ENCODE data around the gene SPG21.

The SPG21 gene

GRCh38 chr15:64938192-64938591 lies 51.5 kb downstream of the SPG21 start:
- DNase-seq (ENCODE audit: low read depth in 3 of 3), result no peak

GRCh38 chr15:64934023-64934422 lies 55.7 kb downstream of the SPG21 start:
- no peak for DNase-seq (ENCODE audit: low read depth in 3 of 3)

GRCh38 chr15:64931381-64931780 lies 58.3 kb downstream of the SPG21 start:
- DNase-seq (ENCODE audit: low read depth in 3 of 3), result no peak

- no peak for DNase-seq (ENCODE audit: low read depth in 3 of 3)
Measured at GRCh38 chr15:64930778-64931371, 58.8 kb downstream of the SPG21 start.

DNA sequence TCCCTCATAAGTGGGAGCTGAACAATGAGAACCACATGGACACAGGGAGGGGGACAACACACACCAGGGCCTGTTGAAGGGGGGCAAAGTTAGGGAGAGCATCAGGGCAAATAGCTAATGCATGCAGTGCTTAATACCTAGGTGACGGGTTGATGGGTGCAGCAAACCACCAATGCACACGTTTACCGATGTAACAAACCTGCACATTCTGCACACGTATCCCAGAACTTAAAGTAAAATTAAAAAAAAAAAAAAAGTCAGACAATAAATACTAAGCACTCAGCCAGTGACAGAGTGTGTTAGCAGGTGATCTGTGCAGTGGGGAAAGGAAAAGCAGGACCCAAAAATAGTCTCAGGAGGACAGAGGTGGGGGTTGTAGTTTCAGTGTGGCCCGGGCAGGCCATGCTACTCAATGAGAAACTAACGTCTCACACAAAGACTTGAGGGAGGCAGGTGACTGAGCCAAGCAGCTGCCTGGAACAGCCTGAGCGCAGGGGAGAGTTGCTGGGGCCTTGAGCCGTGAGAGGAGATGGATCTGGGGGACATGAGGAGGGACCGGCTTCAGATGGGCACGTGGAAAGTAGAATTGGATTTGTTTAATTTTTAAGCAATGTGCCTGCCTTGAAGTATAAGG lies 59.6 kb downstream of the SPG21 start:
- DNase-seq (ENCODE audit: low read depth in 3 of 3), result no peak

DNA sequence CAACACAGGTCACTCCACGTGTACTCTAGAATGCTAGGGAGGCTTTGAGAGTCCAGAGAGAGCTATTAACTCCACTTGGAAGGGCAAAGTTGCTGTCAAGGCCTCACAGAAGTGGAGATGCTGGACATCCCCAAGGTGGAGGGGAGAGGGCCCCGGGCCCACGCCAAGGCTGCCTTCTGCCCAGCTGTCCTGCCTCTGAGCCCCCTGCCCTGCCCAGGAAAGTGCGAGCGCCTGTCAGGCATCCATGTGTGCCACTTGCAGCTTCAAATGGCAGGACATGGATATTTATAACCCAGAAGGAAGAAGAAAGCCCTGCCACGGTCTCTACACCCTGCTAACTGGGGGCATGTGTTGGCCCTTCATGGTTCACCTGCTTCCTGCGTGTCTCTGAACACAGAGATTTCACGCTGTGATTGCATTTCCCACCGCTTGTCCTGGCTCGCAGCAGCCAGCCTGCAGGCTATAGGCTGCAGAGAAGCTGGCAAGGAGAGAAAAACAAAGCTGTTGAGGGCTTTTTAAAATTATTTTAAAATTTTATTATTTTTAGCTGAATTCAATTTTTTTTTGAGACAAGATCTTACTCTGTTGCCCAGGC lies 61.0 kb downstream of the SPG21 start:
- DNase-seq (ENCODE audit: low read depth in 3 of 3), result no peak

- DNase-seq (ENCODE audit: low read depth in 3 of 3), result no peak
Measured at GRCh38 chr15:64926661-64927060, 63.1 kb downstream of the SPG21 start.

DNA sequence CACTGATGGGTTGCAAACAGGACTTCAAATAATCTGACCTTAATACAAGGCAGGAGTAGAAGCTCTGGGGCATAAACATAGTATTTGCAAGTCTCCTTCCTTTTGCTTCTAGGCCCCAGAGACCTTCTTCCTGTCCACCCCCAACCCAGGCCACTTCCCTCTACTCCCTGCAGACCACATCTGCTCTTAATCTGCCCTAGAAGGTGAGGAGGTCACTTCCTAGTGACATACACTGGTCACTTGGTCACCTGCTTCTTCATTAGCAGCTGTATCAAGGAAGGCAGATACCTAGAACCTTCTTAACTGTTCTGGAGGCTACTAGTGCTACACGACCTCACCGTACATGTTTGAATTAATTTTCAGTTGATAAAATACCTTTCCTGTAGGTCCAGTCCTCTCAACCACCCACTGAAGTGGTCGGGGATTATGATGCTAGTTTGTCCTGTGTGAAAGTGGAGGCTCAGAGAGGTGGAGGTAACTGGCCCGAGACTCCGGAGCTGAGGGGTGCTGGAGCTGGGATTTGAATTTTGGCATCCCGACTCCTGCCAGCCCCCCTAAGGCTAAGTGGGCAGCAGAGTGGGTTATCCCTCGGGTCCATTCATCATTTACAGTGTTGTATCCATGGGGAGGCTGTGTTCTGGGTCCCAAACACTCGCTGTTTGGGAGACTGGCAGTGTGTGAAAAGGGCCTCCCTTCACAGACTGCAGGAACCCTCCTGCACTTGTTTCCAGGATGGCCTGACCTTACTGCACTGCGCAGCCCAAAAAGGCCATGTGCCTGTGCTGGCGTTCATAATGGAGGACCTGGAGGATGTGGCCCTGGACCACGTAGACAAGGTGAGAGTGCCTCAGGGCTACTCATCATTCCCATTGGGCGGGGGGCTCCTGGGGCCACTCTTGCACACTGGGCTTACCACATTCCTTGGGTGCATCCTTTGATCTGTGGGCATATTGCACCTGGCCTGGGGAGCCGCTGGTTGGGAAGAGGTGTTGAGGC lies 64.1 kb downstream of the SPG21 start:
- no peak for DNase-seq (ENCODE audit: low read depth in 3 of 3)

DNA sequence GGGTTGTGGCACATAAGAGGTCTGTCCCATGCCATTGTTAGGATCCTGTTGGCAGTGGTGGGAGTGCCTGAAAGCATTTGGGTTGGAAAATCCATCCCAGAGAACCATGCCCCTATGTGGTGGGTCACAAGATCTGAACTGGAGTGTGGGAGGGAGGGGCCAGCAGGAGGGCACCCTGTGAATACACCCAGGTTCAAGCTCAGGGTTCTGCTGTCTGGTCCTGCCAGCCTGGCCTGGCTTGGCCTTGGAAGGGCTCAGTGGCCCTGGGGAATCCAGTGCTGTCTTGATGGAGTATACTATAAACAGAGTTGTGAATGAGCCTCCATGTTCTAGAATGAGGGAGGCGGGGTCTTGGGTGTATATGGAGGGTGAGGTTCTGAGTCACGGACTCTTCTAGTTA lies 66.2 kb downstream of the SPG21 start:
- DNase-seq (ENCODE audit: low read depth in 3 of 3), result no peak

DNA sequence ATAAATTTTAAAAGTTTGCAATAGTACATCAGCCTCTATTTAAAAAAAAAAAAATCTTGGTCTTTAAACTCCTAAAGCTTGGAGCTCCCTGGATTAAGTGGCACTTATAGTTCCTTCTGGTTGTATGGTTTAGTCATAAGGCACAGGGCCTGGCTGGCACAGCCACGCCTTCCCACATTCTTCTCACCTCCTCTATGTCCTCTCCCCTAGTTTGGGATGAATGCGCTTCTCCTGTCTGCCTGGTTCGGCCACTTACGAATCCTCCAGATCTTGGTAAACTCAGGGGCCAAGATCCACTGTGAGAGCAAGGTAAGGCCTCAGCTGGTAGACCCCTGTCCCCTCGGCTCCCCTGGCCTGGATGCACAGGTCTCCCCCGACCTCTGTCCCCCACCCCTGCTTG lies 68.0 kb downstream of the SPG21 start:
- no peak for DNase-seq (ENCODE audit: low read depth in 3 of 3)

DNA sequence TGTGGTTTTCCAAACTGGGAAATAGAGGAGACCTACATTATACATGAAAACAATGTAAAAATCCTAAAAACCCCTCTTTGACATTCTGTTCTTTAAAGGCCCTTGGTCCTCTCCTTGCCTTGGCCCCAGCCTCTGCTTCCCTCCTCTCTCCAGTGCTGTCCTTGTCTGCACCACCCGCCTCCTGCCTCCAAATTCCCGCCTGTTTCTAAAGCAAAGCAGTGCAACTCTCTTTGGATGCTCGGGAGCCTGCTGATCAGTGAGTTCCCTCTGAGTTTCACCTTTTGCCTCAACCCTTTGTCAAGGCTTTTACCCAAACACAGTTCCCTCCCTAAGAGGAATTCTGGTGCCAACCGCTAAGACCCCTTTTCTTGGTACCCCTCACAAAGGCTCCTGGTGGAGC lies 70.0 kb downstream of the SPG21 start:
- no peak for DNase-seq (ENCODE audit: low read depth in 3 of 3)

DNA sequence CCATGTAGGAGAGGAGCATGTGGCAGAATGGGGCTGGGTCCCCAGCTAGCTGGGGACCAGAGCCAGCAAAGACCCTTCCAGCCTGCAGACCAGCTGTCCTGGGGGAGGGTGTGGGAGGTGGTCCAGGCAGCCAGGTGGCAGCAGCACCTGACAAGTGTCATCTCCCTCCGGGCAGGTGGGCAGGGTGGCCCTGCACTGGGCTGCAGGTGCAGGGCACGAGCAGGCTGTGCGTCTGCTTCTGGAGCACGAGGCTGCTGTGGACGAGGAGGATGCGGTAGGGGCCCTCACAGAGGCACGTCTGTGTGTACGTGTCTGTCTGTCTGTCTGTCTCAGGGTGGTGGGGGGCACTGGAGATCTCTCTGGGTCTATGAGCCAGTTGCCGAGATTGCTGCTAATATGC lies 72.5 kb downstream of the SPG21 start:
- DNase-seq (ENCODE audit: low read depth in 3 of 3), result no peak

DNA sequence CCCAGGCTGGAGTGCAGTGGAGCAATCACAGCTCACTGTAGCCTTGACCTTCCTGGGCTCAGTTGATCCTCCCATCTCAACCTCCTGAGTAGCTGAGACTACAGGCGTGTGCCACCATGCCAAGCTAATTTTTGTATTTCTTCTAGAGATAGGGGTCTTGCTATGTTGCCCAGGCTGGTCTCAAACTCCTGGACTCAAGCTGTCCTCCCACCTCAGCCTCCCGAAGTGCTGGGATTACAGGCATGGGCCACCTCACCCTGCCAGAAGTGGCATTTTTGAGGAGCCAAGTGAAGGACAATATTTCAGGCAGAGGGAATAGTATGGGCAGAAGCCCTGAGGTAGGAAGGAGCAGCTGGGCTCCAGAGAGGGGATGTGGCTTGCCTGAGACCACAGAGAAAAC lies 73.3 kb downstream of the SPG21 start:
- DNase-seq (ENCODE audit: low read depth in 3 of 3), result no peak

- DNase-seq (ENCODE audit: low read depth in 3 of 3), result no peak
Measured at GRCh38 chr15:64915518-64916227, 74.0 kb downstream of the SPG21 start.
